Measurements from ENCODE around the gene PLXNA2. TPM values are rescaled to one million over a fixed set of nuclear protein-coding genes. Genes with fewer than 3 reads are reported as not detected.

The PLXNA2 gene
- total RNA-seq, 1 donor from 2014 or later, result 0.82 TPM

DNA sequence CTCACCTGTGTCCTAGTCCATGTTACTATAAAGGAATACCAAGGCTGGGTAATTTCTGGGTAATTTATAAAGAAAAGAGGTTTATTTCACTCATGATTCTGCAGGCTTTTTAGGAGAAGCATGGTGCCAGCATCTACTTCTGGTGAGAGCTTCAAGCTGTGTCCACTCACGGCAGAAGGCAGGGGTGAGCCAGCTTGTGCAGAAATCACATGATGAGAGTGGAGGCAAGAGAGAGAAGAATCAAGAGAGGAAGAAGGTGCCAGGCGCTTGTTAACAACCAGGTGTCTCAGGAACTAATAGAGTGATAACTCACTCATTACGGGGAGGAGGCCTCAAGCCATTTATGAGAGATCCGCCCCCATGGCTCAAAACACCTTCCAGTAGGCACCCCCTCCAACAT is 265.7 kb downstream of the PLXNA2 start:
- H3K9me3 Mint-ChIP-seq, result no peaks in the 10 kb centered on the region
- no peaks in the 10 kb centered on the region for H3K4me1 Mint-ChIP-seq
- H3K36me3 Mint-ChIP-seq (ENCODE audit: low read depth), result no peaks in the 10 kb centered on the region
- ATAC-seq (ENCODE audit: low read depth), result no peak
- ChIA-PET CTCF (no interaction called here), POLR2A (no interaction called here)
- peaks cover 19% of the 10 kb centered on the region for H3K27me3 Mint-ChIP-seq
- intact Hi-C loops (cut with micrococcal nuclease), result no loop called here
- TF ChIP-seq CTCF (IDR thresholded peaks at IDR 0.05), result no peak
- H3K4me3 Mint-ChIP-seq, result no peak overlapping the region
- no peak for DNase-seq
- no peak overlapping the region for H3K27ac Mint-ChIP-seq

GRCh38 chr1:207977876-207978275 is 266.3 kb downstream of the PLXNA2 start:
- H3K4me3 Mint-ChIP-seq, result no peak overlapping the region
- POLR2A ChIA-PET, result no interaction called here
- H3K36me3 Mint-ChIP-seq (ENCODE audit: low read depth), result no peaks in the 10 kb centered on the region
- no peaks in the 10 kb centered on the region for H3K4me1 Mint-ChIP-seq
- no peak overlapping the region for H3K27ac Mint-ChIP-seq
- H3K27me3 Mint-ChIP-seq, result peaks cover 24% of the 10 kb centered on the region
- ATAC-seq (ENCODE audit: low read depth) (no peak), DNase-seq (no peak)
- CTCF ChIA-PET, result no interaction called here
- no peak for TF ChIP-seq CTCF (IDR thresholded peaks at IDR 0.05)
- no peaks in the 10 kb centered on the region for H3K9me3 Mint-ChIP-seq
- intact Hi-C loops (cut with micrococcal nuclease), result no loop called here

GRCh38 chr1:207973898-207974568 is 270.2 kb downstream of the PLXNA2 start:
- H3K36me3 Mint-ChIP-seq (ENCODE audit: low read depth), result no peaks in the 10 kb centered on the region
- peaks cover 27% of the 10 kb centered on the region for H3K27me3 Mint-ChIP-seq
- TF ChIP-seq CTCF (IDR thresholded peaks at IDR 0.05), result no peak
- intact Hi-C loops (cut with micrococcal nuclease), result no loop called here
- H3K9me3 Mint-ChIP-seq, result no peaks in the 10 kb centered on the region
- H3K4me1 Mint-ChIP-seq, result no peaks in the 10 kb centered on the region
- ATAC-seq (ENCODE audit: low read depth), result no peak
- H3K27ac Mint-ChIP-seq, result no peak overlapping the region
- ChIA-PET POLR2A (interaction anchor here (0.6 kb wide), 1 partner anchor 177 kb away, joined by 3 read pairs; no protein-coding TSS in a partner anchor), CTCF (no interaction called here)
- no peak overlapping the region for H3K4me3 Mint-ChIP-seq
- DNase-seq, result no peak

GRCh38 chr1:207972337-207972736 is 271.8 kb downstream of the PLXNA2 start:
- CTCF ChIA-PET, result interaction anchor here (1.3 kb wide), 1 partner anchor 86 kb away, joined by 3 read pairs; no protein-coding TSS in a partner anchor
- H3K4me1 Mint-ChIP-seq, result no peaks in the 10 kb centered on the region
- POLR2A ChIA-PET, result no interaction called here
- intact Hi-C loops (cut with micrococcal nuclease), result no loop called here
- DNase-seq (no peak), ATAC-seq (ENCODE audit: low read depth) (no peak)
- no peaks in the 10 kb centered on the region for H3K36me3 Mint-ChIP-seq (ENCODE audit: low read depth)
- no peak overlapping the region for H3K27ac Mint-ChIP-seq
- H3K27me3 Mint-ChIP-seq, result peaks cover 27% of the 10 kb centered on the region
- H3K4me3 Mint-ChIP-seq, result no peak overlapping the region
- TF ChIP-seq CTCF (IDR thresholded peaks at IDR 0.05), result no peak
- H3K9me3 Mint-ChIP-seq, result no peaks in the 10 kb centered on the region

All from activated B cell treated with CpG ODN at 0.5 μM for 24 hours (primary cell).